GM18526 (cell line): Measurements from ENCODE around the gene ME1.

Experiments used
- POLR2A ChIP-seq: IDR thresholded peaks from 3 replicates; pipeline ENCODE4 v1.6.1; 2011; ENCODE audit not compliant: insufficient read length; ENCODE audit errors: extremely low read depth

Gene ME1

DNA sequence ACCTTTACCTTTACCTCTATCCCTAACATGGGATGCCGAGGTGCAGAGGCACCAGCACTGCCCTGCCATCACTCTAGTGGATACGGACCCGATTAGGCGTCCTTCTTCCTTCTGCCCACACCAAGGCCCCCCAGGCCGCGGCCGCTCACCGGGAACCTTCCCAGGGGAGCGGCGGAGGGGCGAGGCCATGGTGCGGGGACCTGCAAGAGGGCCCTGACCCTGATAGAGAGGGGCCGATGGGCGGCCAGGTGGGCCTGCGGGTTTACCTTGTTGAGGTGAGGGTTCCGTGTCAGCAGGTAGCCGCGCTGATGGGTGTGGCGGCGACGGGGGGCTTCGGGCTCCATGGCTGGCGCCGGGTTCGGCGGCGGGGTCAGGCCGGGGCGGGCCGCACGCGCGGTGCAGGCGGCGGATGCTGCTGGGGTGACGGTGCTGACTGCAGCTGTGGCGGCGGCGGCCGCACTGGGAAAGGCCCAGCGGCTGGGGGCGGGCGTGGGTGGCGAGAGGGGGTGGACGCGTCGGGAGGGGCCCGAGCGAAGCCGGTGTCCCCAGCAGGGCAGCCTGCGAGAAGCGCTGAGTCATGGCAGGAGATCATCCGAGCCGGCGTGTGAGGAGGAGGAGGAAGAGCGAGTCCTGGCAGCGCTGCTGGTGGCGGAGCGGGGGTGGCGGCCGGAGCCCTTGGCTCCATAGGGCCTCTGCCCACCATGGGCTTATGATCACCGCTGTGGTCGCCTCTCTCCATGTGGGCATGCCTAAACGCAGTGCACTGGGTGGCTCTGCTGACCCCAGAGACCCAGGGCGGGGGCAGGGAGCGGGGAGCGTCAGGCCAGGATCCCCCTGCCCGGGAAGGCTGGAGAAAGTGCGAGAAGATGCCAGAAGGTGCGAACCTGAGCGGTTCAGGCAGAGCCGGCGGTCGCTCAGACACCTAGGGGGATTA, at the start of gene ME1:
Gene ME1 (minus strand): TSS at position 441 of the 934 bp plus-strand sequence. CDS start 97 bp downstream, at position 344.
- peak; percentile 57 for TF ChIP-seq POLR2A

DNA sequence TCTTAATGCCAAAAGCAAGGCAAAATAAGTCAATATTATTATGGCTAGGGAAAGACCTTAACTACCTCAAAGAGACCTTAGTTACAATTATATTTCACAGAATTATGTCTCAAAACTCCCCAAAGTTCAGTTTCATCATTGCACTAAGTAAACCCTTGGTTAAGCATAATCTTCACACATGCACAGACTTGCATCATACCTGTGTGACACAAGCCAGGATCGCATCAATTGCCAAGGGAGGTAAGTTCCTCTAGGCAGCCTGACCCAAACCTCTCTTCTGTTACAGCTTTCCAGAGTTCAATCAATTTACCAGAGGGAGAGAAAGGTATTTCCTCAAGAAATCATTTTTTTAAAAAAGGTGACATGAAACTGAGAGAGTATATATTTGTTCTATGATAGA, 49.6 kb upstream of the ME1 start:
- no peak for TF ChIP-seq POLR2A

DNA sequence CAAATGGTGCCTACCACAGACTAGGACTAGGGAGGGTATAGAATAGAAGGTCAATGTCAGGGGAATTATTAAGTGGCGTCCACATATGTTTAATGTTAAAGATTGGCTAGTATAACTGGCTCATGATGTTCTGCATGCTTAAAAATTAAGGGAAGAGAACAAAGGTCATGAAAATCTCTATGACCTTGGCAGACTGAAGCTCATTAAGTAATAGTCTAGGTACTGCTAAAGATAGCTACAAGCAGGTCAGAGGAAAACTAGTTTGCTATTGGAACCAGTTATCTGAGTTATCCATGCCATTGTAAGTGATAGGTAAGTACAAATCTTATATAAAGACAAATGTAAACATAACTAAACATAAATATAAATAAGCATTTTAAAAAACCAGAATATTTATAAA, 48.5 kb upstream of the ME1 start:
- TF ChIP-seq POLR2A: no peak

DNA sequence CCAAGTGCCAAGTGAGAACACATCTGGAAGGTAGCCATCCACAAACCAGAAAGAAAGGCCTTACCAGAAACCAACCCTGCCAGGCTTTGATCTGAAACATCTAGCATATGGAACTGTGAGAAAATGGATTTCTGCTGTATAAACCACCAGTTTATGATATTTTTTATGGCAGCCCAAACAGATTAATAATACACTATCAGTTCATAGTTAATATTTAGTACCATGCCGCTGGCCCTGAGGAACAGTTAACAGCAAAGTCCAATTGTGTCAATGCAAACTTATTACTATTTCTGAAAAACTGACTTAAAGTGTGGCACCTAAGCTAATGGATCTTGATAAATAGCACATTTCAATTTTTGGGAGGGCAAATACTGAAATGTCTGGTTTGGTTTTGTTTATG, 46.1 kb upstream of the ME1 start:
- no peak for TF ChIP-seq POLR2A

DNA sequence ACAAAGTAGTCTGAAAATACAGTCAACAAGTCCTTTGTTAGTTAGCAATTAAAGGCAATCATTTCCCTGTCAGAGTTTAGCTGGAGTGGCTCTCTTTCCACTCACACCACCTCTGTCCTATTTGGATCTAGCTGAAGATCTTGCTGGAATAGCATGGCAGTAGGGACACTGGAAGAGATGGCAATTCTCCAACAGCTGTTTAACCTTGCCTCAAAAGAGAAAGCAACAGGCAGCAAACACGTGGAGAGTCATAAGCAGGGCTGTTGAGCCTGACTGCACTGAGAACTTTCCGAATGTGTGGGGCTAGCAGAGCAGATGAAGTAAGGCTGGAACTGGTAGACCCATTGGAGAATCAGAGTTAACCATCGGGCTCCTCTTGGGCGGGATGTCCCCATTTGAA, 43.5 kb upstream of the ME1 start:
- TF ChIP-seq POLR2A: no peak

DNA sequence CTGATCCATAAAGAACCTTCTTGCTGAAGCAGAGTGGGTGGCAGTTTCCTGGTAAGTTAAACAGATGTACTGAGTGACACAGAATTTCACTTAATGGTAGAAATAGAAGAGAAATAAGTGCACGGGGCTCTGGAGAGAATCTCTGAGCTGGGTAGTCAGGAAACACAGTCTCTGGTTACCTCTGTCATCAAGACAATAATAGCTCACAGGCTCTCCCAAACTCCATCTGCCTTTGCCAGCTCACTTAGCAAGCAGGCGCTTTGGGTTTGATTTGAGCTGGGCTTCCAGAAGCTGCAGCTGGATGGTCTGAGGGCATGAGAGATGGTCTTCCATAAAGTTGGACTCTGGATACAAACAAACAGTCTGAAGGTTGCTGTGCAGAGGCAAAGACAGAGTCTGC, 41.9 kb upstream of the ME1 start:
- no peak for TF ChIP-seq POLR2A

DNA sequence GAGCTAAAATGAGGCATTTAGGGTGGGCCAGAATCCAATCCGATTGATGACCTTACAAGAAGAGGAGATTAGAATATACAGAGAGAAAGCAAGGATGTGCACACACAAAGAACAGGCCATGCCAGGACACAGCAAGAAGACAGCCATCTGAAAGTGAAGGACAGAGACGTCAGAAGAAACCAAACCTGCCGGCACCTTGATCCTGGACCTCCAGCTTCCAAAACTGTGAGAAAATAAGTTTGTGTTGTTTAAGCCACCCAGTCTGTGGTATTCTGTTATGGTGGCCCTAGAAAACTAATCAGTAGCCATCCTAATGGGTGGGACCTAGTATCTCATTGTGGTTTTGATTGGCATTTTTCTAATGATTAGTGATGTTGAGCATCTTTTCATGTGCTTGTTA, 39.7 kb upstream of the ME1 start:
- TF ChIP-seq POLR2A: no peak

DNA sequence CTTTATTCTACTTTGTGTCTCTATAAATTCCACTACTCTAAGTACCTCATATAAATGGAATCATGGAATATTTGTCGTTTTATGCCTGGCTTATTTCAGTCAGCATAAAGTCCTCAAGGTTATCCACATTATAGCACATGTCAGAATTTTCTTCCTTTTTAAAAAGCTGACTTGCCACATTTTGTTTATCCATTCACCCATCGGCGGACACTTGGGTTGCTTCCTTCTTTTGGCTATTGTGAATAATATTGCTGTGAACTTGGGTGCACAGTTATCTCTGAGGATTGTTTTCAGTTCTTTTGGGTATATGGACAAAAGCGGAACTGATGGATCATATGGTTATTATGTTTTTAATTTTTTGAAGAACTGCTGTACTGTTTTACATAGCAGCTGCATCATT, 39.1 kb upstream of the ME1 start:
- TF ChIP-seq POLR2A: no peak

DNA sequence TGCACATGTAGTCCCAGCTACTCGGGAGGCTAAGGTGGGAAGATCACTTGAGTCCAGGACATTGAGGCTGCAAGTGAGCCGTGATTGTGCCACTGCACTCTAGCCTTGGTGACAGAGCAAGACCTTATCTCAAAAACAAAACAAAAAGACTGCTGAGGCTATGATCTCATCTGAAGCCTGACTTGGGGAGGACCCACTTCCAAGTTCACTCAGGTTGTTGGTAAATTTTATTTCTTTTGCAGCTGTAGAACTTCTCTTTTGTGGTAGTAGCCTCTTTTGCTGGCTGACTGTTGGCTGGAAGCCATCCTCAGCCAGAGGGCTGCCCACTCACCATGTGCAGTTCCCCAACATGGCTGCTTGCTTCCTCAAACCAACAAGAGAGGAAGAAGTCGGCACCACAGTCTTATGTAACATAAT, 36.8 kb upstream of the ME1 start:
- TF ChIP-seq POLR2A: no peak

DNA sequence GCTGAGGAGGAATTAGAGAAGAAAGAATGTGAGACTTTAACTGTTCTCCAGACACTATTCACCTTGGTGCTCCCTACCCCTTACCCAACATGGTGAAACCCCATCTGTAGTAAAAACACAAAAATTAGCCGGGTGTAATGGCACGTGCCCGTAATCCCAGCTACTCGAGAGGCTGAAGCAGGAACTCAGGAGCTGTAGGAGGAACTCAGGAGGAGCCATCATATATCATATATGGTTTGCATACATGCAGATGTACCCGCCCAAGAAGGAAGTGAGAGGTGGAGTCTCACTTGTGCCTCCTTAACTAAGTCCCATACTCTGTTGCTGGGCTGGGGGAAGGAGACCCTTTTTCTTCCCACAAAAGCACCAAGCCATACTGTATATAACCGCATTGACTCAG, 35.5 kb upstream of the ME1 start:
- no peak for TF ChIP-seq POLR2A

DNA sequence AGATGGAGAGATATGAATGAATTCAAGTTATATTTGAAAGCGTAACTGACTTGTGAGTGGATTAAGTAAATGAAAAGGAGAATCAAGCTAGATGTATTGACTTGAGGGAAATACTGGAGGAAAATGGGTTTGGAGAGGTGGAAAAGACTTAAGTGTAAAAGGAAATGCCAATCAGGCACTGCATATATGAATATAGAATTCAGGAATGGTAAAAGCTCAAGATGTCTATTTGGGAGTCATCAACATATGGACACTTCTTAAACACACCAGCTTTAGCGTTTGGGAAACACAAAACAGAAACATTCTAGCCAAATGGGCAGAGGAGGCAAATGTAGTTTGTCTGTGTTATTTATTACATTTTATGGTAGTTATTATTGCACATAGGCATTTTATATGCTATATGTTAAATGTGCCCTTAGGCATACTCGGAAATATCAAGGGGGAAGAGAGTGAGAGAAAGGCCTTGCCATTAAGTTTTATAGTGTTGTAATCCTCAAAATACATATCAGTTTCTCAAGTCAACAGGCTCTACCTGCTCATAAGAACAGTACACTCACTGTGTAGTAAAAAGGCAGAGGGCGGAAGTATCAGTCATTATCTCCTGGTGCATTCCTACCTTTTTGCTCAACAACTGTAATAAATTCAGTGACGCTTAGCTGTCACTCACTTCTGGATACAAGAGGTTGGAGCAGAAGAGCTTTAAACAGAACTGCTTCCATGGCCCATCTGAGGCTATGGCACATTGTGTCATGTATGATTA, 33.7 kb upstream of the ME1 start:
- TF ChIP-seq POLR2A: no peak

DNA sequence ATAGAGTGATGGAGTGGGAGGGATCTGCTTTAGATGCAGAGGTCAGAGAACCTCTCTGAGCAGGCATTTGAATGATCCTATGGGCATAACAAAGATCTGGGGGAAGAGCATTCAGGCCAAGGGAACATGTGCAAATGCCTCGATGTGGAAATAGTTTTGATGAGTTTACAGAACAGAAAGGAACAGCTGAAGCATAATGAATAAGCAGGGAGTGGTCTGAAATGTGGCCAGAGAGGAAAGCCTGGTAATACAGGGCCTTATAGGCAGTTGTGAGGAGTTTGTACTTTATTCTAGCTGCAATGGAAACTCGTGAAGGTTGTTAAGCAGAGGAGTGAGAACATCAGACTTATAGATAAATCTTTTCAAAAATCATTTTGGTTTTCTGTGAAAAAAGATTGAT, 33.0 kb upstream of the ME1 start:
- no peak for TF ChIP-seq POLR2A

DNA sequence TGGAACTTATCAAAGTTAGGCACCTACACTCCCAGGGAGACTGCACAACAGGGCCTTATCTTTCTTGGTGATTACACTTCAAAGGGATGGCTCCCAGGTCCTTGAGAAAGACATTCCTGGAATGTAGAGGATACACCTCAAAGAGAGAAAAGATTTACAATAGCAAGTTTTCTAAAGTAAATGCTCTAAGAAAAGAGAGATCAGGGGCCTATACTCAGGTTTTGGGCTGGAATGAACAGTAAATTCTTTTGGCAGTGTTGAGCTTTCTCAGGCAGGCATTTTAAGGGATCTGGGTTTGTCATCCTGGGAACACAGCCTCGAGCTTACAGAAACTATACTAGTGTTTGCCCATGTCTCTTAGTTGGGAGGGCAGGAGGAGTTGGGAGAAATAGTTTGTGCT, 31.7 kb upstream of the ME1 start:
- no peak for TF ChIP-seq POLR2A

DNA sequence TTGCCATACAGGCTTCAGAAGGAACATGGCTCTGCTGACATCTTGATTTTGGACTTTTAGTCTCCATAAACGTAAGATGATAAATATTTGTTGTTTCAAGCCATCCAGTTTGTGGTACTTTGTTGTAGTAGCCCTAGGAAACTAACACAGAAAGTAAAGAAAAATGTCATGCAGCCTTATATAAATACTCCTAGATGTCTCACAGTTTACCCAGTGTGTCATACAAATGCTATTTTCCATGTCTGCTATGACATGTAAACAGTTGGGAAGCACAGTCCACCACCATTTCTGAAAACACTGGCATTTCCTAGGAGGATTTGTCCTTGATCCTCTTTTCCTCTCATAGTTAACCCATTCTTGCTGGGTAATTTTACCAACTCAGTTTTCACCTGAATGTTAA, 30.6 kb upstream of the ME1 start:
- no peak for TF ChIP-seq POLR2A

DNA sequence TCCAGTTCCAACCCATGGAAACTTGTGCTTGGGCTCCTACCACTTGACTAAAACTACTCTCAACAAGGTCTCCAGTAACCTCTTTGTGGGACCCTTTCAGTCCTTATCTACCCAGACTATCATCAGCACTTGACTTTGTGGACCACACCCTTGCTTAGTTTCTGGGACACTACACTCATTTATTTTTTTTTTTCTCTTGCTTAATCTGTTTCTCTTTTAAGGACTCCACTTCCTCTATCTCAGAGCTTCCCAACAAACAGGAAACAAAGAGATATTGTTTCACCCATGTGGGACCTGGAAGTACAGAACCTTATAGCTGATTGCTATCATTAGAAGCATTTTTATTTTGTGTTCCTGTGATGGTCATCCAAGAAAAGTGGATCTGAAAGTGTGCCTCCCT, 28.8 kb upstream of the ME1 start:
- TF ChIP-seq POLR2A: no peak

DNA sequence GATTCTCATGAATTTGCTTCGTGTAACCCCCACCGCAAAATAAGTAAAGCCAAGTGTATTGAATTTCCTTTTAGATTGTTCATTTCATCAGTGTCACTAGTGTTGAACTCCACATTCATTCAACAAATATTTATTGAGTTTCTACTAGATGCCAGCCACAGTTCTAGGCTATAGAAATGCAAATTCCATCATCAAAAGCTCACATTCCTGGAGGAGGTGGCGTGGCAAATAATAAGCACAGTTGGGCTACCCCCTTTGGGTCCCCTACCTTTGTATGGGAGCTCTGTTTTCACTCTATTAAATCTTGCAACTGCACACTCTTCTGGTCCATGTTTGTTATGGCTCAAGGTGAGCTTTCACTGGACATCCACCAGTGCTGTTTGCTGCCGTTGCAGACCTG, 12.7 kb upstream of the ME1 start:
- no peak for TF ChIP-seq POLR2A
